ENCODE measurements around the gene SIGLECL1.

SIGLECL1 gene

GRCh38 chr19:51250786-51251467, at the start of gene SIGLECL1:
SIGLECL1 (plus strand) TSS chr19:51251080; CDS start chr19:51264073, 12,993 bp downstream.
- DNase-seq: no peak

- no peak for DNase-seq
Observed at GRCh38 chr19:51201712-51202111, 49.2 kb upstream of the SIGLECL1 start.

GRCh38 chr19:51203916-51204315, 47.0 kb upstream of the SIGLECL1 start:
- peak; percentile 51 to 64 for DNase-seq

GRCh38 chr19:51204321-51204720, 46.6 kb upstream of the SIGLECL1 start:
- DNase-seq: no peak

GRCh38 chr19:51207747-51208146, 43.1 kb upstream of the SIGLECL1 start:
- DNase-seq: no peak

GRCh38 chr19:51210191-51210784, 40.6 kb upstream of the SIGLECL1 start:
- DNase-seq: no peak

GRCh38 chr19:51210874-51211361, 40.0 kb upstream of the SIGLECL1 start:
- peak; percentile 69 to 70 for DNase-seq

- DNase-seq: no peak
Observed at GRCh38 chr19:51211833-51212232, 39.0 kb upstream of the SIGLECL1 start.

GRCh38 chr19:51219307-51219706, 31.6 kb upstream of the SIGLECL1 start:
- DNase-seq: peak; percentile 34 to 38

GRCh38 chr19:51219971-51220370, 30.9 kb upstream of the SIGLECL1 start:
- no peak for DNase-seq

GRCh38 chr19:51220996-51221395, 29.9 kb upstream of the SIGLECL1 start:
- no peak for DNase-seq

- no peak for DNase-seq
Observed at GRCh38 chr19:51224163-51224641, 26.7 kb upstream of the SIGLECL1 start.

- peak; percentile 69 to 77 for DNase-seq
Observed at GRCh38 chr19:51224898-51225393, 25.9 kb upstream of the SIGLECL1 start, which contains the start of gene CD33. CD33 (plus strand) TSS chr19:51225080; CDS start chr19:51225119, 39 bp downstream.

GRCh38 chr19:51226067-51226466, 24.8 kb upstream of the SIGLECL1 start:
- no peak for DNase-seq

- DNase-seq: peak; percentile 32 to 53
Observed at GRCh38 chr19:51227326-51227725, 23.6 kb upstream of the SIGLECL1 start.

- DNase-seq: peak; percentile 66 to 88
Observed at GRCh38 chr19:51227966-51228365, 22.9 kb upstream of the SIGLECL1 start.

- no peak for DNase-seq
Observed at GRCh38 chr19:51240866-51241265, 10.0 kb upstream of the SIGLECL1 start.

- no peak for DNase-seq
Observed at GRCh38 chr19:51242881-51243630, 7.8 kb upstream of the SIGLECL1 start.

- peak; percentile 82 to 86 for DNase-seq
Observed at GRCh38 chr19:51246164-51246552, 4.7 kb upstream of the SIGLECL1 start.

GRCh38 chr19:51247972-51248590, 2.8 kb upstream of the SIGLECL1 start:
- DNase-seq: no peak

GRCh38 chr19:51251468-51251820, 564 bp downstream of the SIGLECL1 start:
- no peak for DNase-seq

- no peak for DNase-seq
Observed at GRCh38 chr19:51252306-51253079, 1.6 kb downstream of the SIGLECL1 start.

All from inflammatory macrophage treated with lipopolysaccharide for 1 hour (primary cell).